Measurements from ENCODE around the gene LGMN. TPM values are rescaled to one million over a fixed set of nuclear protein-coding genes. Genes with fewer than 3 reads are reported as not detected.

LGMN gene
- total and polyA plus RNA-seq, 2 of the 13 experiments (the other 11 are each of a cell fraction or from before 2014, with no cell fraction given): 28.9 to 76.4 TPM

- TF ChIP-seq TGIF2 (CRISPR knock-in tag; IDR thresholded peaks at IDR 0.05) (peak; percentile 48; the same call in 1 of the 2 replicates), PHF21A (CRISPR knock-in tag; IDR thresholded peaks at IDR 0.05) (peak; percentile 51; the same call in 1 of the 2 replicates), ZNF414 (CRISPR knock-in tag; IDR thresholded peaks at IDR 0.05) (no peak), PRDM15 (CRISPR knock-in tag; IDR thresholded peaks at IDR 0.05) (no peak), ZMYM2 (CRISPR knock-in tag; IDR thresholded peaks at IDR 0.05) (no peak), U2AF2 (IDR thresholded peaks at IDR 0.05; ENCODE audit: low read depth, low read length) (no peak), ZBTB8A (CRISPR knock-in tag; IDR thresholded peaks at IDR 0.05; ENCODE audit: borderline replicate concordance, low read depth) (peak; percentile 24; the same call in 1 of the 2 replicates), GABPB1 (CRISPR knock-in tag; IDR thresholded peaks at IDR 0.05) (peak; percentile 97), PLRG1 (conservative IDR thresholded peaks at IDR 0.05) (no peak), ATF3 (CRISPR knock-in tag; IDR thresholded peaks at IDR 0.05) (no peak), ZNF883 (CRISPR knock-in tag; IDR thresholded peaks at IDR 0.05; ENCODE audit: not compliant biosample characterization) (peak; percentile 55), ISL2 (CRISPR knock-in tag; IDR thresholded peaks at IDR 0.05) (peak; percentile 69), ZNF362 (CRISPR knock-in tag; IDR thresholded peaks at IDR 0.05; ENCODE audit: borderline replicate concordance) (no peak), ZNF432 (CRISPR knock-in tag; IDR thresholded peaks at IDR 0.05; ENCODE audit: borderline replicate concordance) (no peak), ZNF850 (CRISPR knock-in tag; conservative IDR thresholded peaks at IDR 0.05) (no peak), NFYC (CRISPR knock-in tag; IDR thresholded peaks at IDR 0.05) (peak; percentile 82), PAX8 (CRISPR knock-in tag; IDR thresholded peaks at IDR 0.05; ENCODE audit: borderline replicate concordance) (no peak), AGO2 (optimal IDR thresholded peaks at IDR 0.05; ENCODE audit: low read depth, low read length) (peak; percentile 75), MIER2 (CRISPR knock-in tag; IDR thresholded peaks at IDR 0.05) (peak; percentile 65; the same call in 1 of the 2 replicates), ZSCAN12 (CRISPR knock-in tag; IDR thresholded peaks at IDR 0.05) (no peak), ETV6 (CRISPR knock-in tag; conservative IDR thresholded peaks at IDR 0.05) (peak; percentile 44; the same call in 1 of the 2 replicates), ZNF549 (CRISPR knock-in tag; IDR thresholded peaks at IDR 0.05) (no peak), HNF1B (CRISPR knock-in tag; IDR thresholded peaks at IDR 0.05) (peak; percentile 74)
Observed at GRCh38 chr14:92793709-92794546, 45.5 kb upstream of the LGMN start, which contains the start of gene GOLGA5 (continued).
